SK-N-MC (cell line): Measurements from ENCODE around the gene TADA2B.

Experiments used
- DNase-seq: peaks from one replicate; pipeline ENCODE4 v3.0.0-alpha.2; 2011; ENCODE audit warnings: low read depth, low spot score
- H3K27ac ChIP-seq: fragments of 200-600 bp; sonication (generic); 2 replicates; pipeline ENCODE4 v1.5.1; 2016; ENCODE audit warnings: mixed run types
- H3K36me3 ChIP-seq: fragments of 200-600 bp; sonication (generic); 2 replicates; pipeline ENCODE4 v1.6.1; 2017; ENCODE audit warnings: antibody characterized with exemption, low read length, mixed read lengths; ENCODE audit not compliant: insufficient read depth
- H3K4me3 ChIP-seq: fragments of 200-600 bp; sonication (generic); 2 replicates; pipeline ENCODE4 v1.5.1; 2016
- H3K9ac ChIP-seq: fragments of 200-600 bp; sonication (generic); 2 replicates; pipeline ENCODE4 v1.8.0; 2017; ENCODE audit warnings: mixed run types, mixed read lengths; ENCODE audit not compliant: insufficient read length
- H3K9me3 ChIP-seq: fragments of 200-600 bp; sonication (generic); 2 replicates; pipeline ENCODE4 v1.6.1; 2017; ENCODE audit warnings: low read depth, mild to moderate bottlenecking, antibody characterized with exemption, low read length, moderate library complexity, mixed read lengths
- EZH2 ChIP-seq: fragments of 200-600 bp; sonication (generic); IDR thresholded peaks from one replicate; pipeline ENCODE4 v1.6.1; 2017; ENCODE audit warnings: antibody characterized with exemption
- FOXP2 ChIP-seq: optimal IDR thresholded peaks from 2 replicates; pipeline ENCODE3; 2011; ENCODE audit warnings: mild to moderate bottlenecking, moderate library complexity; ENCODE audit not compliant: insufficient read depth; ENCODE audit errors: extremely low read length, control extremely low read depth
- POLR2AphosphoS5 ChIP-seq: IDR thresholded peaks from 2 replicates; pipeline ENCODE4 v1.6.1; 2012; ENCODE audit warnings: mild to moderate bottlenecking, low read depth, low read length, borderline replicate concordance

TADA2B gene

GRCh38 chr4:7107166-7107905 is 64.2 kb downstream of the TADA2B start:
- H3K27ac ChIP-seq: no peak overlapping the region
- no peak overlapping the region for H3K9ac ChIP-seq
- no peaks in the 10 kb centered on the region for H3K9me3 ChIP-seq
- no peaks in the 10 kb centered on the region for H3K36me3 ChIP-seq
- no peak overlapping the region for H3K4me3 ChIP-seq
- TF ChIP-seq FOXP2 (no peak), POLR2AphosphoS5 (no peak), EZH2 (no peak)
- no peak for DNase-seq
